HCT116 (cell line): ENCODE data around the gene GABRB3. TPM values are rescaled to one million over a fixed set of nuclear protein-coding genes. Genes with fewer than 3 reads are reported as not detected.
A peak's percentile ranks its signal among the peaks of the same experiment; 100 is the strongest.

Experiments
- ATAC-seq: fragments of 200-7000 bp; cut with Tn5 transposase; 2 replicates; pipeline ENCODE4 v1.9.1; 2020; ENCODE audit warnings: mild to moderate bottlenecking, moderate library complexity
- Bru-seq: library from RNA; stranded (reverse); fragments of 400-500 nt; gene quantifications from one replicate; lab custom pipeline; 2021; lab: Mats Ljungman, UMichigan
- BruChase-seq, 2 experiments: library from RNA; stranded (reverse); fragments of 400-500 nt; gene quantifications; one replicate each; lab custom pipeline; 2021; lab: Mats Ljungman, UMichigan
- BruUV-seq: library from RNA; stranded (reverse); fragments of 400-500 nt; replicated peaks from 2 replicates; lab custom pipeline; 2021; lab: Mats Ljungman, UMichigan
- CTCF ChIA-PET: fragments of 300-600 bp; sonication (Branson Sonifier 250); formaldehyde crosslinking; loops from one replicate; lab custom pipeline; 2021; ENCODE audit warnings: antibody characterized with exemption; lab: Charles Lee
- POLR2A ChIA-PET: fragments of 300-600, 350-600 bp; sonication (Branson Sonifier 250); formaldehyde crosslinking; loops from one replicate; lab custom pipeline; 2021; ENCODE audit warnings: antibody characterized with exemption; lab: Charles Lee
- RAD21 ChIA-PET, 2 experiments: fragments of 300-600 bp; sonication (Branson Sonifier 250); formaldehyde crosslinking; loops; one replicate each; lab custom pipeline; 2023; ENCODE audit warnings: low total read pairs in 2 of 2; ENCODE audit not compliant: uncharacterized antibody in 2 of 2, unreplicated experiment in 2 of 2, low non-redundant PET in 1 of 2; lab: Charles Lee
- DNase-seq: peaks from one replicate; pipeline ENCODE4 v3.0.0-alpha.2; 2010; ENCODE audit warnings: low read depth, low spot score
- H2AFZ ChIP-seq: fragments of 200-600 bp; shearing (Covaris generic), sonication (generic); 2 replicates; pipeline ENCODE4 v1.6.1; 2017; ENCODE audit warnings: low read depth, mixed run types, mixed read lengths, antibody characterized with exemption, low read length; ENCODE audit not compliant: poor library complexity, severe bottlenecking
- H3K27ac ChIP-seq: 2 replicates; pipeline ENCODE4 v1.5.1; 2012; ENCODE audit warnings: low read depth, low read length
- H3K27me3 ChIP-seq: fragments of 200-600 bp; sonication (generic); 2 replicates; pipeline ENCODE4 v1.6.1; 2016; ENCODE audit warnings: mixed run types, low read length, mixed read lengths; ENCODE audit not compliant: insufficient read depth
- H3K36me3 ChIP-seq, 2 experiments: fragments of 200-500 bp in 1 of 2; fragments of 200-600 bp in 1 of 2; sonication (Bioruptor generic) in 1 of 2; sonication (generic) in 1 of 2; 2 replicates each; pipeline versions ENCODE4 v1.5.1 to v1.6.1; 2014 to 2016; ENCODE audit warnings: low read length in 2 of 2, inconsistent platforms in 1 of 2, mixed read lengths in 1 of 2, mixed run types in 1 of 2; ENCODE audit not compliant: insufficient read depth in 2 of 2, control insufficient read depth in 1 of 2
- H3K4me1 ChIP-seq, 2 experiments: fragments of 200-600 bp in 1 of 2; sonication (generic) in 1 of 2; 2 replicates each; pipeline versions ENCODE4 v1.5.1 to v1.6.1; 2012 to 2017; ENCODE audit warnings: low read length in 2 of 2, inconsistent platforms in 1 of 2, mild to moderate bottlenecking in 1 of 2, mixed read lengths in 1 of 2, mixed run types in 1 of 2, moderate library complexity in 1 of 2; ENCODE audit not compliant: insufficient read depth in 2 of 2, control insufficient read depth in 1 of 2
- H3K4me2 ChIP-seq: fragments of 200-600 bp; sonication (generic); 2 replicates; pipeline ENCODE4 v1.6.1; 2017; ENCODE audit warnings: mixed run types, low read length, mixed read lengths
- H3K4me3 ChIP-seq, 2 experiments: fragments of 200-600 bp in 1 of 2; sonication (generic) in 1 of 2; replicated peaks in 1 of 2; 2 replicates each; pipeline ENCODE4 v1.5.1; 2011 to 2016; ENCODE audit warnings: low read length in 2 of 2, control low read depth in 1 of 2, low read depth in 1 of 2, mild to moderate bottlenecking in 1 of 2, mixed read lengths in 1 of 2, mixed run types in 1 of 2
- H3K79me2 ChIP-seq: fragments of 200-600 bp; sonication (generic); 2 replicates; pipeline ENCODE4 v1.6.1; 2017; ENCODE audit warnings: mild to moderate bottlenecking, mixed run types, low read length, moderate library complexity, mixed read lengths; ENCODE audit not compliant: insufficient read depth
- H3K9ac ChIP-seq: fragments of 200-600 bp; sonication (generic); 2 replicates; pipeline ENCODE4 v1.6.1; 2016; ENCODE audit warnings: low read length, mixed read lengths
- H3K9me2 ChIP-seq: fragments of 200-600 bp; sonication (generic), shearing (Covaris generic); 2 replicates; pipeline ENCODE4 v1.6.1; 2017; ENCODE audit warnings: mixed run types, mild to moderate bottlenecking, moderate library complexity; ENCODE audit not compliant: insufficient read depth
- H3K9me3 ChIP-seq, 2 experiments: fragments of 200-500 bp in 1 of 2; fragments of 200-600 bp in 1 of 2; sonication (Bioruptor generic) in 1 of 2; sonication (generic) in 1 of 2; 2 replicates each; pipeline ENCODE4 v1.6.1; 2014 to 2017; ENCODE audit warnings: low read length in 2 of 2, mixed read lengths in 2 of 2, inconsistent platforms in 1 of 2, low read depth in 1 of 2, mild to moderate bottlenecking in 1 of 2, mixed run types in 1 of 2, moderate library complexity in 1 of 2; ENCODE audit not compliant: control insufficient read depth in 1 of 2, insufficient read depth in 1 of 2
- H4K20me1 ChIP-seq: fragments of 200-600 bp; sonication (generic), shearing (Covaris generic); 2 replicates; pipeline ENCODE4 v1.6.1; 2017; ENCODE audit warnings: mixed run types, mild to moderate bottlenecking, moderate library complexity; ENCODE audit not compliant: insufficient read depth
- EGR1 ChIP-seq: IDR thresholded peaks from 2 replicates; pipeline ENCODE4 v1.6.1; 2012; ENCODE audit warnings: low read depth
- POLR2A ChIP-seq: IDR thresholded peaks from 2 replicates; pipeline ENCODE4 v1.7.0; 2011; ENCODE audit warnings: borderline replicate concordance; ENCODE audit not compliant: insufficient read depth, insufficient read length; ENCODE audit errors: extremely low read depth
- TCF7L2 ChIP-seq: IDR thresholded peaks from 2 replicates; pipeline ENCODE4 v1.7.0; 2011; ENCODE audit warnings: borderline replicate concordance, inconsistent platforms; ENCODE audit not compliant: insufficient read depth, insufficient read length; ENCODE audit errors: extremely low read depth
- YY1 ChIP-seq: IDR thresholded peaks from 2 replicates; pipeline ENCODE4 v1.6.1; 2011; ENCODE audit warnings: low read length, low read depth, moderate library complexity, mild to moderate bottlenecking; ENCODE audit not compliant: insufficient replicate concordance; ENCODE audit errors: extremely low read depth
- ZFX ChIP-seq: fragments of 450-650 bp; IDR thresholded peaks from 2 replicates; pipeline ENCODE4 v1.6.1; 2017
- intact Hi-C: fragments of 100-400 bp; cut with micrococcal nuclease; formaldehyde crosslinking; loops from 2 replicates; pipeline ENCODE4 v1.10.0; 2022
- long read RNA-seq: library from polyadenylated mRNA; unstranded; transcript quantifications from one replicate; pipeline ENCODE4 v2.0.0, GENCODE V29; 2021; ENCODE audit not compliant: unreplicated experiment
- polyA plus RNA-seq: library from polyadenylated mRNA; unstranded; fragments of >200 nt; gene quantifications from 2 replicates; pipeline ENCODE4 v1.2.1, GENCODE V29; 2012; ENCODE audit warnings: missing spikeins
- total RNA-seq: library from RNA; stranded (reverse); gene quantifications from one replicate; pipeline ENCODE4 v1.2.1, GENCODE V29; 2021; ENCODE audit not compliant: unreplicated experiment
- TF ChIP-seq, protein P1 (sequence below): IDR thresholded peaks from 2 replicates; pipeline ENCODE4 v1.6.1; 2012; ENCODE audit warnings: low read depth
- TF ChIP-seq, protein P2 (sequence below): IDR thresholded peaks from 2 replicates; pipeline ENCODE4 v1.6.1; 2012
- TF ChIP-seq, protein P3 (sequence below), 3 experiments: fragments of 200-600 bp in 1 of 3; sonication (generic) in 1 of 3; IDR thresholded peaks in 2 of 3; conservative IDR thresholded peaks in 1 of 3; 2 replicates each; pipeline ENCODE4 v1.5.1; 2012 to 2017; ENCODE audit warnings: low read depth in 2 of 3, low read length in 2 of 3, antibody characterized with exemption in 1 of 3, borderline replicate concordance in 1 of 3, control low read depth in 1 of 3, mild to moderate bottlenecking in 1 of 3, mixed read lengths in 1 of 3, mixed run types in 1 of 3, moderate library complexity in 1 of 3; ENCODE audit not compliant: insufficient read depth in 1 of 3

GABRB3 gene
- total RNA-seq, result 0.52 TPM
- polyA plus RNA-seq, result not detected in 2 replicates
- Bru-seq, nascent RNA, result percentile 1 among the genes with signal in this experiment
- BruChase-seq, experiment 1, labeled RNA remaining after a 6-hour chase, result percentile 0 among the genes with signal in this experiment
- BruChase-seq, experiment 2, labeled RNA remaining after a 2-hour chase, result percentile 1 among the genes with signal in this experiment
- long read RNA-seq, result 0 reads

DNA sequence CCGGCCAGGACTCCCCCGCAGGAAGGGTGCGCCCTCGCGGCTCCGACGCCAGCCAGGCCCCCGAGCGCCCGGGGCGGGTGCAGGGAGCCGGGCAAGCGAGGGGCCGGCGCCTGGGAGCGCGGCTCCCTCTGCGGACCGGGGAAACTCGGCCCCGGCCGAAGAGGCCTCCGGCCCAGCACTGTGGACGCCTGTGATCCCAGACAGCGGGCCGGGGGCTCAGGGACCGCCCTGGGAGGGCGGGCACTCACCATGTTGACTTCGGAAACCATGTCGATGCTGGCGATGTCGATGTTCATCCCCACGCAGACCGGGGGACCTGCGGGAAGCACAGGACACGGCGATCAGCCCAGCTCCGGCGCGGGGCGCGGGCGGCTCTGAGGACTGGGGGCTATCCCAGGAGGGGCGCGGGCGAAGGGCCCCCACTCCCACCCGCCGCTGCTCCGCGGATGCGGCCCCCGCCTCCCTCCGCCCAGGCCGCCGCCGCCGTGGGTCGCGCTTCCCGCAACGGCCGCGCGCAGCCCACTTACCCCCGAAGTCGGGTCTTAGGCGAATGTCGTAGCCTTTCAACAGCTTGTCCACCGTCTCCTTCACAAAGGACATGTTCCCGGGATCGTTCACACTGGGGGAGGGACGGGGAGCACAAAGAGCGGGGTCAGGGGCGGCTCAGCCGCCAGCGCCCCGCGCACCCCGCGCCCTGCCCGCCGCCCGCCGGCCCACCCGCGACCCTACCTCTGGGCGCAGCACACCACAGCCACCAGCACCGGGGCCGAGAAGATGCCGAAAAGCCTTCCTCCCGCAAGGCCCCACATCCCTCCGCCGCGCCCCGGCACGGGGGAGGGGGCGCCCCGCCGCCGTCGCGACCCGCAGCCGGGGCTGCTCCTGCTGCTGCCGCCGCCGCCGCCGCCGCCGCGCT lies at the start of gene GABRB3:
GABRB3 (minus strand) TSS at position 913 of the 913 bp plus-strand sequence.
- DNase-seq, result no peak
- H3K27ac ChIP-seq, result no peak within 1 kb of the TSS
- H3K9me3 ChIP-seq, result peaks cover 10 to 25% of the 10 kb centered on the region in 2 experiments; a peak in 2 of 4 replicates
- TF ChIP-seq YY1, result no peak
- TF ChIP-seq, all 23 proteins: peak for 0
- Histone ChIP-seq H3K9ac (no peak within 1 kb of the TSS), H4K20me1 (no peaks in the 10 kb centered on the region), H3K9me2 (no peaks in the 10 kb centered on the region), H3K27me3 (no peaks in the 10 kb centered on the region), H3K4me1 (no peaks in the 10 kb centered on the region), H3K79me2 (no peaks in the 10 kb centered on the region), H2AFZ (no peak within 1 kb of the TSS), H3K4me3 (no peak within 1 kb of the TSS), H3K36me3 (no peaks in the 10 kb centered on the region), H3K4me2 (no peak within 1 kb of the TSS)
- ChIA-PET RAD21 (no interaction called here), CTCF (no interaction called here), POLR2A (no interaction called here)
- no TSS peak for BruUV-seq
- ATAC-seq, result no peak
- intact Hi-C loops, result no loop called here

DNA sequence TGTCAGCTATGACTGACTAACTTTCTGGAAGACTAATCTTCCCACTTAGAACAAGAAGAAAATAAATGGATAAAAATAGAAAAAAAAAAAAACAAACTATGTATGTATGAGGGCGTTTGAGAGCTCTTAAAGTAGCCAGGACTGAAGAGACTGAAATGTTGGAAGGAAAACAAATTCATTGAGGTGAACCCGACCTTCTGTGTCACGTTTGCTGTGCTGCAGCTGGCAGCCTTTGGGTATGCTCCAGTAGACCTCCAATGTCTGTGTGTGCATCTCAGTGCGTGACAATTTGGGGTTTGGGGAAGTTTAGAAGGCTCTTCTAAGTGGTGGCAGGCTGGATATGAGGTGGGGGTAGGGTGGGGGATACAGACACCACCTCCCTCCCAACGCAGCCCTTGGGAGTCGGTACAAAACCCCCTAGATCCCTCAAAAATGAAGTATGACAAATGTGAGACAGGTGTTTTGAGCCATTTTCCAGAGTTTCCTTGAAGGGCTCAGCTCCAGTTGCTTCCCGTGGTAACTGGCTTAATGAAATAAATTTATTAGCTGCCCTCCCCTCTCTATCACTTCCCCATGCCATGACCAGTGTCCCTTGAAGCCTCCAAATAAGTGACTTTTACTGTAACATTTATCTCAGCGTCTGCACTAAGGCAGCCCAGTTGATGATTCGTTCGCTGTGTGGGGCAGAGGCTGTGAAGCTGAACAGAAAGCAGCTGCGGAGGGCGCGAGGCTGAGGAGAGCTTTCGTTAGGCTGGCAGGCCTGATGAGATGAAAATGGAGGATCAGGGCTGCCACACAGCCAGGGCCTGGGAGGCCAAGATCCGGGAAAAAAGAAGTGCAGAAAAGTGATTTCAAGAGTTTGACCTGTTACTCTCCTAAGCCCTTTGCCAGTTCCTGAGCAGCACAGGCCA lies 34.9 kb upstream of the GABRB3 start:
- ATAC-seq, result no peak
- TF ChIP-seq POLR2A (no peak), ZFX (no peak), TCF7L2 (no peak), EGR1 (no peak), YY1 (no peak)
- TF ChIP-seq, protein P1, sequence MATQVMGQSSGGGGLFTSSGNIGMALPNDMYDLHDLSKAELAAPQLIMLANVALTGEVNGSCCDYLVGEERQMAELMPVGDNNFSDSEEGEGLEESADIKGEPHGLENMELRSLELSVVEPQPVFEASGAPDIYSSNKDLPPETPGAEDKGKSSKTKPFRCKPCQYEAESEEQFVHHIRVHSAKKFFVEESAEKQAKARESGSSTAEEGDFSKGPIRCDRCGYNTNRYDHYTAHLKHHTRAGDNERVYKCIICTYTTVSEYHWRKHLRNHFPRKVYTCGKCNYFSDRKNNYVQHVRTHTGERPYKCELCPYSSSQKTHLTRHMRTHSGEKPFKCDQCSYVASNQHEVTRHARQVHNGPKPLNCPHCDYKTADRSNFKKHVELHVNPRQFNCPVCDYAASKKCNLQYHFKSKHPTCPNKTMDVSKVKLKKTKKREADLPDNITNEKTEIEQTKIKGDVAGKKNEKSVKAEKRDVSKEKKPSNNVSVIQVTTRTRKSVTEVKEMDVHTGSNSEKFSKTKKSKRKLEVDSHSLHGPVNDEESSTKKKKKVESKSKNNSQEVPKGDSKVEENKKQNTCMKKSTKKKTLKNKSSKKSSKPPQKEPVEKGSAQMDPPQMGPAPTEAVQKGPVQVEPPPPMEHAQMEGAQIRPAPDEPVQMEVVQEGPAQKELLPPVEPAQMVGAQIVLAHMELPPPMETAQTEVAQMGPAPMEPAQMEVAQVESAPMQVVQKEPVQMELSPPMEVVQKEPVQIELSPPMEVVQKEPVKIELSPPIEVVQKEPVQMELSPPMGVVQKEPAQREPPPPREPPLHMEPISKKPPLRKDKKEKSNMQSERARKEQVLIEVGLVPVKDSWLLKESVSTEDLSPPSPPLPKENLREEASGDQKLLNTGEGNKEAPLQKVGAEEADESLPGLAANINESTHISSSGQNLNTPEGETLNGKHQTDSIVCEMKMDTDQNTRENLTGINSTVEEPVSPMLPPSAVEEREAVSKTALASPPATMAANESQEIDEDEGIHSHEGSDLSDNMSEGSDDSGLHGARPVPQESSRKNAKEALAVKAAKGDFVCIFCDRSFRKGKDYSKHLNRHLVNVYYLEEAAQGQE, result no peak
- TF ChIP-seq, protein P2, sequence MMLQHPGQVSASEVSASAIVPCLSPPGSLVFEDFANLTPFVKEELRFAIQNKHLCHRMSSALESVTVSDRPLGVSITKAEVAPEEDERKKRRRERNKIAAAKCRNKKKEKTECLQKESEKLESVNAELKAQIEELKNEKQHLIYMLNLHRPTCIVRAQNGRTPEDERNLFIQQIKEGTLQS, result no peak
- TF ChIP-seq, protein P3, sequence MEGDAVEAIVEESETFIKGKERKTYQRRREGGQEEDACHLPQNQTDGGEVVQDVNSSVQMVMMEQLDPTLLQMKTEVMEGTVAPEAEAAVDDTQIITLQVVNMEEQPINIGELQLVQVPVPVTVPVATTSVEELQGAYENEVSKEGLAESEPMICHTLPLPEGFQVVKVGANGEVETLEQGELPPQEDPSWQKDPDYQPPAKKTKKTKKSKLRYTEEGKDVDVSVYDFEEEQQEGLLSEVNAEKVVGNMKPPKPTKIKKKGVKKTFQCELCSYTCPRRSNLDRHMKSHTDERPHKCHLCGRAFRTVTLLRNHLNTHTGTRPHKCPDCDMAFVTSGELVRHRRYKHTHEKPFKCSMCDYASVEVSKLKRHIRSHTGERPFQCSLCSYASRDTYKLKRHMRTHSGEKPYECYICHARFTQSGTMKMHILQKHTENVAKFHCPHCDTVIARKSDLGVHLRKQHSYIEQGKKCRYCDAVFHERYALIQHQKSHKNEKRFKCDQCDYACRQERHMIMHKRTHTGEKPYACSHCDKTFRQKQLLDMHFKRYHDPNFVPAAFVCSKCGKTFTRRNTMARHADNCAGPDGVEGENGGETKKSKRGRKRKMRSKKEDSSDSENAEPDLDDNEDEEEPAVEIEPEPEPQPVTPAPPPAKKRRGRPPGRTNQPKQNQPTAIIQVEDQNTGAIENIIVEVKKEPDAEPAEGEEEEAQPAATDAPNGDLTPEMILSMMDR (IDR thresholded peaks at IDR 0.05 in 2 of 3, conservative IDR thresholded peaks at IDR 0.05 in 1 of 3; ENCODE audit: borderline replicate concordance in 1 of 3, insufficient read depth in 1 of 3, low read depth in 2 of 3, low read length in 2 of 3), result no peak

More for the DNA sequence above, 34.9 kb upstream of the GABRB3 start:
- Histone ChIP-seq H3K9ac (no peak overlapping the region), H3K4me3 (no peak overlapping the region), H3K79me2 (no peaks in the 10 kb centered on the region), H4K20me1 (no peaks in the 10 kb centered on the region), H3K9me2 (no peaks in the 10 kb centered on the region), H3K27me3 (no peaks in the 10 kb centered on the region), H3K36me3 (no peaks in the 10 kb centered on the region), H3K27ac (no peak overlapping the region), H2AFZ (no peak overlapping the region), H3K9me3 (peaks cover 9 to 41% of the 10 kb centered on the region in 2 experiments; a peak in 2 of 4 replicates), H3K4me1 (no peaks in the 10 kb centered on the region), H3K4me2 (no peak overlapping the region)
- DNase-seq, result no peak
- BruUV-seq, result no TSS peak
- ChIA-PET POLR2A (no interaction called here), RAD21 (no interaction called here), CTCF (no interaction called here)
- intact Hi-C loops, result no loop called here
